HG02943 (cell line): ENCODE measurements around the gene SLCO2A1.

Source experiments
- ATAC-seq: cut with Tn5 transposase; IDR thresholded peaks from one replicate; pipeline ENCODE4 v1.9.1; 2021; ENCODE audit warnings: mild to moderate bottlenecking, low read depth, moderate library complexity; ENCODE audit not compliant: unreplicated experiment

Gene SLCO2A1

GRCh38 chr3:134036291-134036690, 6.6 kb upstream of the SLCO2A1 start:
- no peak for ATAC-seq

GRCh38 chr3:134035836-134036235, 6.1 kb upstream of the SLCO2A1 start:
- no peak for ATAC-seq

GRCh38 chr3:134034005-134034785, 4.5 kb upstream of the SLCO2A1 start:
- ATAC-seq: no peak

DNA sequence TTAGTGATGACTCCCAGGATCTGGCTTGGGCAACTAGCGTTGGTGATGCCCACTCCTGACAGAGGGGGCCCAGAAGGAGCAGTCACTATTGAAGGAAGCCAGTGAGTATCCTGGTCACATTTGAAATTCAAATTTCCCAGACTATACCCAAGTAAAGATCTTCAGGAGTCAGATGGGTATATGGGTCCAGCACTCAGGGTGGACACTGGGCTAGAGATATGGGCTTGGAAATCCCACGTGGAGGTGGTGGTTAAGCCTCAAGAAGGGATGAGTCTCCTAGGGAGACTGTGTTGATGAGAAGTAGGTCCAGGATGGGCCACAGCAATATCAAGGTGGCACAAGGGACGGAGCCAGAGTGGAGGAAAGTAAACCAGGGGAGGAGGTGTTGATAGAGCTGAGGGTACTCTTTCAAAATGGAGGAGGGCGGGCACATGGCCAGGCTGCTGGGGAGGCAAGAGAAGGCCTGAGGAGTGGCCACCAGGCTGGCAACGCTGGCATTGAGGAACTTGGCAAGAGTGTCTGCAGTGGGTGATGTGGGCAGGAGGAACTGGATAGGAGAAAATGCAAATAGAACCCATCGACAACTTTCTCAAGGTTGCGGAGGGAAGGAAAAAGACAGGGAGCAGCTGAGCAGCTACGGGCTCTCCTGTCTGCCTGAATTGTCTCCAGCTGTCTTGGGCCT, 3.7 kb upstream of the SLCO2A1 start:
- ATAC-seq: no peak

GRCh38 chr3:134031348-134031915, 1.7 kb upstream of the SLCO2A1 start:
- no peak for ATAC-seq

- ATAC-seq: no peak
These were observed 938 bp upstream of the SLCO2A1 start for GRCh38 chr3:134030379-134031347.

GRCh38 chr3:134029256-134029733, 430 bp downstream of the SLCO2A1 start:
- no peak for ATAC-seq

DNA sequence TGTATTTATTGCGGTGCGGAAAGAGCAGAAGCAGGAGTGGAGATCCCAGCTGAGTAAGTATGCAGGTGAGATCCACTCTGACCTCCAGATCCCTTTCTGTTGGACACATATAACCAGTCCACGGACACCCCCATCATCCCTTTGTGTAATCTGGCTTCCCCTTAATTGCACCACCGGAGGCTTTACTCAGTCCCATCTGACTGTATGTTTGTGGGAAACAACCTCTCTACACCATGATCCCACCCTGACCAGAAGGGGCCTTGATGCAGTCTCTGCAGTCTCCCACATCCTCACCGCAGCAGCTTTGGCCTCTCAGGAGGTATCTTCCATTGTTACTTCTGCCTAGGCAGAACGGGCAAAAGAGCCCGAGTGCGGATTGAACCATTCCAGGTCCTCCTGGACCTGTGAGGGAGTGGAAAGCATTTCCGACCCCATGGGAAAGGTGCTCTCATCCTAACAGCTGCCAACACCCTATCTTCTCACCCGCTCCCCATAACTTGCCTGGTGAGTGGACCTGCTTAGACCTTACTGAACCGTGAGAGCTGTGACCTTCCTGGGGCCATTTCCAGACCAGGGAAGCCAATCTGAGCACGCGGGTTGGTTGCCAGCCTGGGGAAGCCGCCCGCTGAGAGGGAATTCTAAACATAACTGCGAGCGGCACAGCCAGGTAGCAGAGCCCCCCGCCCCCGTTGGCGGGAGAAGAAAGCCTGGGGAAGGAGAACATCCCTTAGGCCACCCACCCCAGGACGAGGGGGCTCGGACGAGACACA, 1.1 kb downstream of the SLCO2A1 start:
- no peak for ATAC-seq

- no peak for ATAC-seq
These were observed 2.1 kb downstream of the SLCO2A1 start for GRCh38 chr3:134027631-134028030.

GRCh38 chr3:134020135-134020680, 9.5 kb downstream of the SLCO2A1 start:
- no peak for ATAC-seq

DNA sequence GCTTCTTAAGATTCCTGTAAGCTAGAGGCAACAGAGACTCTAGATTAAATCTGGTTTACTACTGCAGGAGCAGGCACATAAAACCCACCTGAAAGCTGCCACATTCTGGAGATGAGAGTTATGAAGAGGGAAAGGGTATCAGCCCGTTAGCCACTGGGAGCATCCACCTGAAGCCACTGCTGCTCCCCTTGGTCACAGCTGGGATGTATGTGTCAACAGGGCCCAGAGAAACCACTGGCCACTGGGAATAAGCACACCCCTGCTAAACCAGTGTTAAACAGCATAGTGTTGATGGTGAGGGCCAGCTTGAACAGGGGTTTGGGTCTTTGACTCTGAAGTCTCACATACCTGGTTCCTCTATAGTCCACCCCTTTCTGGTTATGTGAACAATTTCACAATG, 10.9 kb downstream of the SLCO2A1 start:
- no peak for ATAC-seq

GRCh38 chr3:134018406-134018805, 11.3 kb downstream of the SLCO2A1 start:
- ATAC-seq: no peak

- ATAC-seq: no peak
These were observed 12.2 kb downstream of the SLCO2A1 start for GRCh38 chr3:134017490-134017889.

DNA sequence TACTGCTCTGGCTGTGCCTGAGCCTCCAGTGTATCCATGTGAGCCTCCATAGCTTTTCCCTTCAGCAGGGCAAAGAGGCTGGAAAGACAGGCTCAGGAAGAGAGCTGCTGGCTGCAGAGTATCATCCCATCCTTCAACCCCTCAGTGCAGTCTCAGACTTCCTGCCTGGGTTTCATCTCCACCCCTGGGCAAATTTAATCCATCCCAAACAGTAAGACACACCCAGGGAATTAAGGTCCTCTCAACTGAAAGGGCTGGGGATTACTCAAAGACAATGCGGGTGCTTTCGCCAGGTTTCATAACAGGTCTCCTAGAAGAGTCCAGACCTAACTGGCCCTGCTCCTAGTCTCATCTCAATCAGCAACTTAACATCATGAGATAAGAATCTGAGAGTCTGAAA, 15.5 kb downstream of the SLCO2A1 start:
- ATAC-seq: no peak

DNA sequence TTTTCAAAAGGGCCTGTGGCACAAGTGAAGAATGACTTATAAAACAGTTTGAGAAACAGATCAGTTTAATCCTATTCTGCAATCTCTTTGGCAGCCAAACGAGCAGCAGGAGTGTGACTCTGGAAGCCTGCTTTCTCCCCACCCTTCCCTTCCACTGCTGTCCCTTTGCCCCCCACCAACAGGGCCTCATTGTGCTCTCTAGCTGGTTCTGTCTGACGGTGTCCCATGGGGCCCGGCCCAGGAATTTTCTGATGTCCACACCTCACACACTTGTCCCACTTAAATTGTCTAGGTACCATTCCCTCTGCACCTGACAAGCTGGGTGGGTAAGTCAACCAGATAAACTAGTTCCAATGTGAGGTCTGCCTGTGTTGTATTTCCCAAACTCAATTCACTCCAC, 16.4 kb downstream of the SLCO2A1 start:
- ATAC-seq: no peak

- ATAC-seq: no peak
These were observed 20.3 kb downstream of the SLCO2A1 start for GRCh38 chr3:134009345-134010000.

GRCh38 chr3:134008630-134009156, 21.0 kb downstream of the SLCO2A1 start:
- no peak for ATAC-seq

DNA sequence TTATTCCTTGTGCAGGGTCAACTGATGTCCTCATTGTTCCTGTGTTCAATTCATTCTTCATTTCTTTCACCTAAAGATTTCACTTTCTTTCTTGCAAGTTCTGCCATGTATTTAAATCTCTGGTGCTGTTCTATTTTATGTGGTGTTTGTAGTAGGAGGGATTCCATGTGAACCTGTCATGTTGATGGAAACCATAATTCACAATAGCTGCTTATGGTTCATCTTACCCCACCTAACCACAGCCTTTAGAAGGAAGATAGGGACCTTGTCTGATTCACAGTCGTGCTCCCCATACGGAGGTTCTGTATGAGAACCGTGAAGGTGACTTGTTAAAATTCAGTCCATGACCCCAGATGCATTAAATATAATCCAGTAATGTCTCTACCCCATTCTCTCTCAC, 21.9 kb downstream of the SLCO2A1 start:
- no peak for ATAC-seq

DNA sequence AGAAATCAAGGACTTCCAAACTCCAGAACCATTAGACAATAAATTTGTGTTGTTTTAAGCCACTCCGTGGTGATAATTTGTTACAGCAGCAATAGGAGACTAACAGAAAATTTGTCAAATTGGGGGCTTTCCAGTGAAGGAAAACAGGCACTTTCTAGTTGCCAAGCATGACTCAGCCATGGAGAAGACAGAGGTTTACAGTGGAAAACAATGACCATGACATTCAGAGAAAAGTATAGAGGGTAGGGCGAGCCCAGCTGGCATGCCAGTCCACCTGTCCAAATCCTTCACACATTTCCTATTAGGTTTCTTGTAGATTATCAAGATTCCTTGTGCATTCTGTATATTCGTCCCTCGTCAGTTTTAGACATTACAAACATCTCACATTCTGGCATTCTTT, 24.9 kb downstream of the SLCO2A1 start:
- ATAC-seq: no peak
